Mesenchymal stem cell (in vitro differentiated cells and primary cell): Measurements from ENCODE around the gene CNIH4.
A peak's percentile ranks its signal among the peaks of the same experiment; 100 is the strongest.

Source experiments
- DNase-seq: peaks from one replicate; pipeline ENCODE4 v3.0.0-alpha.2; 2013
- H2AFZ ChIP-seq: one replicate; pipeline ENCODE4 v1.6.1; 2013; ENCODE audit warnings: low read depth, mild to moderate bottlenecking, control low read depth, inconsistent platforms, low read length, moderate library complexity
- H2AK5ac ChIP-seq: 2 replicates; pipeline ENCODE4 v1.6.1; 2013; ENCODE audit warnings: low read length, moderate library complexity, mild to moderate bottlenecking, inconsistent platforms; ENCODE audit not compliant: severe bottlenecking
- H2BK120ac ChIP-seq: one replicate; pipeline ENCODE4 v1.6.1; 2013; ENCODE audit warnings: low read depth, mild to moderate bottlenecking, inconsistent platforms, low read length, moderate library complexity
- H2BK12ac ChIP-seq, 2 experiments: one replicate each; pipeline ENCODE4 v1.6.1; 2013; ENCODE audit warnings: inconsistent platforms in 2 of 2, low read length in 2 of 2, mild to moderate bottlenecking in 2 of 2, moderate library complexity in 2 of 2, control low read depth in 1 of 2
- H2BK15ac ChIP-seq: one replicate; pipeline ENCODE4 v1.6.1; 2013; ENCODE audit warnings: mild to moderate bottlenecking, low read depth, inconsistent platforms; ENCODE audit not compliant: poor library complexity, severe bottlenecking
- H2BK5ac ChIP-seq: 2 replicates; pipeline ENCODE4 v1.6.1; 2013; ENCODE audit warnings: low read depth, mild to moderate bottlenecking, low read length, control low read depth, inconsistent platforms; ENCODE audit not compliant: poor library complexity, severe bottlenecking
- H3K14ac ChIP-seq, 2 experiments: one replicate each; pipeline ENCODE4 v1.6.1; 2013; ENCODE audit warnings: inconsistent platforms in 2 of 2, low read length in 2 of 2, control low read depth in 1 of 2, mild to moderate bottlenecking in 1 of 2, moderate library complexity in 1 of 2
- H3K18ac ChIP-seq, 2 experiments: one replicate each; pipeline ENCODE4 v1.6.1; 2013; ENCODE audit warnings: inconsistent platforms in 2 of 2, low read length in 2 of 2, control low read depth in 1 of 2, low read depth in 1 of 2, mild to moderate bottlenecking in 1 of 2
- H3K23ac ChIP-seq, 2 experiments: one replicate each; pipeline ENCODE4 v1.6.1; 2013; ENCODE audit warnings: inconsistent platforms in 2 of 2, low read length in 2 of 2, mild to moderate bottlenecking in 2 of 2, moderate library complexity in 2 of 2, control low read depth in 1 of 2
- H3K27ac ChIP-seq: 2 replicates; pipeline ENCODE4 v1.5.1; 2013; ENCODE audit warnings: mild to moderate bottlenecking, moderate library complexity, low read length, control low read depth, inconsistent platforms; ENCODE audit not compliant: poor library complexity, severe bottlenecking
- H3K27me3 ChIP-seq, 2 experiments: 2 replicates each; pipeline versions ENCODE4 v1.6.1 to v1.7.0; 2013; ENCODE audit warnings: low read length in 2 of 2, mild to moderate bottlenecking in 2 of 2, moderate library complexity in 2 of 2, control low read depth in 1 of 2, inconsistent platforms in 1 of 2; ENCODE audit not compliant: control insufficient read depth in 1 of 2, insufficient read depth in 1 of 2
- H3K36me3 ChIP-seq, 2 experiments: 2 replicates each; pipeline versions ENCODE4 v1.6.1 to v1.7.0; 2013; ENCODE audit warnings: low read length in 2 of 2, control low read depth in 1 of 2, inconsistent platforms in 1 of 2, low read depth in 1 of 2, mild to moderate bottlenecking in 1 of 2; ENCODE audit not compliant: insufficient read depth in 2 of 2, control insufficient read depth in 1 of 2
- H3K4ac ChIP-seq, 2 experiments: one replicate each; pipeline ENCODE4 v1.6.1; 2013; ENCODE audit warnings: inconsistent platforms in 2 of 2, low read length in 2 of 2, mild to moderate bottlenecking in 2 of 2, moderate library complexity in 2 of 2, control low read depth in 1 of 2, low read depth in 1 of 2
- H3K4me1 ChIP-seq: 2 replicates; pipeline ENCODE4 v1.6.1; 2013; ENCODE audit warnings: low read depth, low read length, control low read depth; ENCODE audit not compliant: control insufficient read depth, insufficient read depth
- H3K4me2 ChIP-seq: 2 replicates; pipeline ENCODE4 v1.6.1; 2013; ENCODE audit warnings: low read length, mild to moderate bottlenecking, inconsistent platforms; ENCODE audit not compliant: poor library complexity, severe bottlenecking
- H3K4me3 ChIP-seq, 2 experiments: 2 replicates each; pipeline versions ENCODE4 v1.5.1 to v1.7.0; 2013; ENCODE audit warnings: low read length in 2 of 2, mild to moderate bottlenecking in 2 of 2, control low read depth in 1 of 2, low read depth in 1 of 2; ENCODE audit not compliant: insufficient read depth in 1 of 2
- H3K79me1 ChIP-seq: replicated peaks from 2 replicates; pipeline ENCODE4 v1.6.1; 2013; ENCODE audit warnings: mild to moderate bottlenecking, control low read depth, low read length, inconsistent platforms; ENCODE audit not compliant: poor library complexity, severe bottlenecking
- H3K9ac ChIP-seq: 2 replicates; pipeline ENCODE4 v1.7.0; 2013; ENCODE audit warnings: mild to moderate bottlenecking, low read length, moderate library complexity
- H3K9me3 ChIP-seq: 2 replicates; pipeline ENCODE4 v1.7.0; 2013; ENCODE audit warnings: mild to moderate bottlenecking, low read length; ENCODE audit not compliant: control insufficient read depth
- H4K8ac ChIP-seq: one replicate; pipeline ENCODE4 v1.6.1; 2013; ENCODE audit warnings: inconsistent platforms, mild to moderate bottlenecking, low read length, moderate library complexity
- H4K91ac ChIP-seq: one replicate; pipeline ENCODE4 v1.6.1; 2013; ENCODE audit warnings: mild to moderate bottlenecking, low read length, inconsistent platforms
- WGBS: methylation state at CpG from one replicate; pipeline ENCODE4 v1.1.7; 2013; ENCODE audit warnings: mixed read lengths; 5-methylcytosine and 5-hydroxymethylcytosine counted together

Gene CNIH4

GRCh38 chr1:224377676-224378006, 21.0 kb downstream of the CNIH4 start:
- no peak overlapping the region for H3K23ac ChIP-seq
- peaks cover 14 to 78% of the 10 kb centered on the region in 2 experiments for H3K36me3 ChIP-seq
- no peak overlapping the region for H2AFZ ChIP-seq
- H3K4me1 ChIP-seq, result peaks cover 9% of the 10 kb centered on the region
- H3K27ac ChIP-seq, result no peak overlapping the region
- no peak overlapping the region for H2BK12ac ChIP-seq
- no peak overlapping the region for H2BK5ac ChIP-seq
- no peaks in the 10 kb centered on the region for H3K27me3 ChIP-seq
- H3K4ac ChIP-seq, result no peak overlapping the region
- no peak overlapping the region for H3K9ac ChIP-seq
- H2BK120ac ChIP-seq, result no peak overlapping the region
- no peak overlapping the region for H4K8ac ChIP-seq
- no peak overlapping the region for H3K4me3 ChIP-seq
- H3K79me1 ChIP-seq, result peaks cover 14% of the 10 kb centered on the region
- WGBS, result 71% methylated on average over 2 of the region's 2 CpGs
- no peak overlapping the region for H4K91ac ChIP-seq
- no peak overlapping the region for H3K14ac ChIP-seq
- H2BK15ac ChIP-seq, result no peak overlapping the region
- H3K4me2 ChIP-seq, result no peak overlapping the region
- no peaks in the 10 kb centered on the region for H3K9me3 ChIP-seq
- no peak overlapping the region for H3K18ac ChIP-seq
- peak; percentile 71 for DNase-seq
- no peak overlapping the region for H2AK5ac ChIP-seq

GRCh38 chr1:224378855-224379631, 22.4 kb downstream of the CNIH4 start:
- H3K4me1 ChIP-seq, result peaks cover 9% of the 10 kb centered on the region
- H3K18ac ChIP-seq, result no peak overlapping the region
- no peak overlapping the region for H3K23ac ChIP-seq
- H3K14ac ChIP-seq, result no peak overlapping the region
- no peak overlapping the region for H3K4me3 ChIP-seq
- no peak overlapping the region for H2BK5ac ChIP-seq
- H4K8ac ChIP-seq, result no peak overlapping the region
- H3K36me3 ChIP-seq, result peaks cover 10 to 75% of the 10 kb centered on the region in 2 experiments
- H2AFZ ChIP-seq, result no peak overlapping the region
- no peak overlapping the region for H2BK120ac ChIP-seq
- H2AK5ac ChIP-seq, result no peak overlapping the region
- H3K4me2 ChIP-seq, result no peak overlapping the region
- H3K9ac ChIP-seq, result no peak overlapping the region
- WGBS, result 98% methylated on average over 7 of the region's 7 CpGs
- no peak for DNase-seq
- H3K27me3 ChIP-seq, result no peaks in the 10 kb centered on the region
- H4K91ac ChIP-seq, result no peak overlapping the region
- H3K4ac ChIP-seq, result no peak overlapping the region
- no peak overlapping the region for H3K27ac ChIP-seq
- H3K79me1 ChIP-seq, result peaks cover 10% of the 10 kb centered on the region
- no peaks in the 10 kb centered on the region for H3K9me3 ChIP-seq
- no peak overlapping the region for H2BK15ac ChIP-seq
- H2BK12ac ChIP-seq, result no peak overlapping the region

GRCh38 chr1:224380003-224380402, 23.3 kb downstream of the CNIH4 start:
- Histone ChIP-seq H3K9ac (no peak overlapping the region), H4K8ac (no peak overlapping the region), H2AFZ (no peak overlapping the region), H3K79me1 (peaks cover 6% of the 10 kb centered on the region), H2BK5ac (no peak overlapping the region), H3K4ac (no peak overlapping the region), H3K27ac (no peak overlapping the region), H3K36me3 (peaks cover 5 to 72% of the 10 kb centered on the region in 2 experiments), H2AK5ac (no peak overlapping the region), H3K9me3 (no peaks in the 10 kb centered on the region), H3K4me2 (no peak overlapping the region), H3K23ac (no peak overlapping the region), H3K27me3 (no peaks in the 10 kb centered on the region), H3K14ac (no peak overlapping the region), H2BK12ac (no peak overlapping the region), H3K4me1 (peaks cover 9% of the 10 kb centered on the region), H2BK120ac (no peak overlapping the region), H4K91ac (no peak overlapping the region), H2BK15ac (no peak overlapping the region), H3K4me3 (no peak overlapping the region), H3K18ac (no peak overlapping the region)
- 89% methylated on average over 1 of the region's 4 CpGs for WGBS
- DNase-seq, result no peak

GRCh38 chr1:224381880-224382548, 25.3 kb downstream of the CNIH4 start:
- H3K4me1 ChIP-seq, result peaks cover 4% of the 10 kb centered on the region
- no peak overlapping the region for H2BK120ac ChIP-seq
- no peak overlapping the region for H2AFZ ChIP-seq
- no peak overlapping the region for H2AK5ac ChIP-seq
- H3K4me2 ChIP-seq, result no peak overlapping the region
- H2BK15ac ChIP-seq, result no peak overlapping the region
- H3K36me3 ChIP-seq, result peaks cover 3 to 76% of the 10 kb centered on the region in 2 experiments
- no peak overlapping the region for H2BK12ac ChIP-seq
- no peak overlapping the region for H3K4ac ChIP-seq
- H4K91ac ChIP-seq, result no peak overlapping the region
- H2BK5ac ChIP-seq, result no peak overlapping the region
- H3K79me1 ChIP-seq, result peaks cover 2% of the 10 kb centered on the region
- H3K27ac ChIP-seq, result no peak overlapping the region
- WGBS, result 96% methylated on average over 4 of the region's 4 CpGs
- no peak overlapping the region for H3K14ac ChIP-seq
- H3K23ac ChIP-seq, result no peak overlapping the region
- no peak overlapping the region for H4K8ac ChIP-seq
- no peak overlapping the region for H3K4me3 ChIP-seq
- H3K27me3 ChIP-seq, result no peaks in the 10 kb centered on the region
- DNase-seq, result no peak
- H3K9ac ChIP-seq, result no peak overlapping the region
- no peak overlapping the region for H3K18ac ChIP-seq
- H3K9me3 ChIP-seq, result no peaks in the 10 kb centered on the region
